Adrenal gland (tissue), 5 donors: ENCODE results near the gene TM4SF4.

Source experiments
- POLR2A ChIP-seq, 2 donors: fragments of 450-650 bp; IDR thresholded peaks; one replicate each; pipeline ENCODE4 v1.6.1; 2017; ENCODE audit warnings: antibody characterized with exemption in 2 of 2, mild to moderate bottlenecking in 2 of 2, moderate library complexity in 1 of 2
- TF ChIP-seq, protein P1 (sequence below), 6 experiments: fragments of 450-650 bp in 4 of 6; fragments of 200-600 bp in 2 of 6; sonication (generic) in 1 of 6; IDR thresholded peaks; 1 replicate in 5 of 6; 2 replicates in 1 of 6; pipeline versions ENCODE4 v1.5.1 to v1.8.0; 2016 to 2021; ENCODE audit warnings: antibody characterized with exemption in 6 of 6, mild to moderate bottlenecking in 2 of 6, moderate library complexity in 1 of 6
- donor health status: DM: no; HTN: no; CAD: no.

DNA sequence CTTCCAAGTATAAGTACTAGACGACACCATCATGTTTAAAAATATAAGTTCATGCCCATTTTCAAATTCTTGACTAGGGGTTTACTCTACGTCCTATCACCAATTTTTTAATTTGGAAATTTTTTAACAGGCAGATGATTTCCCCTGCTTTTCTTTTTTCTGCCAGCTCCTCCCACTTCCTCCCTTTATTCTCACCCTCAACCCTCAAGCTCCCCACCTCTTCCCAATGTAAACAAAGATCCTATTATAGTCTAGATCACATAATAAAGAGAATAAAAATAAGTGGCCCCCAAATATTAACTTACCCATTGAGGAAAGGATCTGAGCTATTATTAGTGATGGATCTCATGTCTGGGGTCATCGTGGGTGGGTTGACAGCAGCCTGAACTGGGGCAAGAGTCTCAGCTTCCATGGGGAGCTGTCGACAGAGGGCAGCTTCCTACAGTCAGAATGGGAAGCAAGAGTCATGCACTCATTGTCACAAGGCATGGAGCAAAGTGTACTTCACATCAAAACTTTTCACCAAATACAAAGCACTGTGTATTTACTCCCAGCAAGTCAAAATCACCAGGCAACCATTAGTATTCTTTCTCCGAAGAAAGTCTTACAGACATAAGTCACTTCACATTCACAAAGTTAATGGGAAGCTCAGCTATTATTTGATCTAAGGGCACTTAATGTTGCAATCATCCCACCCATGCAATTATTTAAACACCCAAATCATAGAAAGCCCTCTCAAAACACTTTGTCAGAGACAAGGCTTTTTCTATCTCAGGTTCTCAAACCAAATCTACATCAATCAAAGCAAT, 53.2 kb downstream of the TM4SF4 start:
- TF ChIP-seq POLR2A (IDR thresholded peaks at IDR 0.05), result no peak
- TF ChIP-seq, protein P1, sequence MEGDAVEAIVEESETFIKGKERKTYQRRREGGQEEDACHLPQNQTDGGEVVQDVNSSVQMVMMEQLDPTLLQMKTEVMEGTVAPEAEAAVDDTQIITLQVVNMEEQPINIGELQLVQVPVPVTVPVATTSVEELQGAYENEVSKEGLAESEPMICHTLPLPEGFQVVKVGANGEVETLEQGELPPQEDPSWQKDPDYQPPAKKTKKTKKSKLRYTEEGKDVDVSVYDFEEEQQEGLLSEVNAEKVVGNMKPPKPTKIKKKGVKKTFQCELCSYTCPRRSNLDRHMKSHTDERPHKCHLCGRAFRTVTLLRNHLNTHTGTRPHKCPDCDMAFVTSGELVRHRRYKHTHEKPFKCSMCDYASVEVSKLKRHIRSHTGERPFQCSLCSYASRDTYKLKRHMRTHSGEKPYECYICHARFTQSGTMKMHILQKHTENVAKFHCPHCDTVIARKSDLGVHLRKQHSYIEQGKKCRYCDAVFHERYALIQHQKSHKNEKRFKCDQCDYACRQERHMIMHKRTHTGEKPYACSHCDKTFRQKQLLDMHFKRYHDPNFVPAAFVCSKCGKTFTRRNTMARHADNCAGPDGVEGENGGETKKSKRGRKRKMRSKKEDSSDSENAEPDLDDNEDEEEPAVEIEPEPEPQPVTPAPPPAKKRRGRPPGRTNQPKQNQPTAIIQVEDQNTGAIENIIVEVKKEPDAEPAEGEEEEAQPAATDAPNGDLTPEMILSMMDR (IDR thresholded peaks at IDR 0.05), result no peak
